ENCODE data around the gene ABCC4. TPM values are rescaled to one million over a fixed set of nuclear protein-coding genes. Genes with fewer than 3 reads are reported as not detected.

ABCC4 gene
- total RNA-seq, 1 donor from 2014 or later: 4.9 TPM

DNA sequence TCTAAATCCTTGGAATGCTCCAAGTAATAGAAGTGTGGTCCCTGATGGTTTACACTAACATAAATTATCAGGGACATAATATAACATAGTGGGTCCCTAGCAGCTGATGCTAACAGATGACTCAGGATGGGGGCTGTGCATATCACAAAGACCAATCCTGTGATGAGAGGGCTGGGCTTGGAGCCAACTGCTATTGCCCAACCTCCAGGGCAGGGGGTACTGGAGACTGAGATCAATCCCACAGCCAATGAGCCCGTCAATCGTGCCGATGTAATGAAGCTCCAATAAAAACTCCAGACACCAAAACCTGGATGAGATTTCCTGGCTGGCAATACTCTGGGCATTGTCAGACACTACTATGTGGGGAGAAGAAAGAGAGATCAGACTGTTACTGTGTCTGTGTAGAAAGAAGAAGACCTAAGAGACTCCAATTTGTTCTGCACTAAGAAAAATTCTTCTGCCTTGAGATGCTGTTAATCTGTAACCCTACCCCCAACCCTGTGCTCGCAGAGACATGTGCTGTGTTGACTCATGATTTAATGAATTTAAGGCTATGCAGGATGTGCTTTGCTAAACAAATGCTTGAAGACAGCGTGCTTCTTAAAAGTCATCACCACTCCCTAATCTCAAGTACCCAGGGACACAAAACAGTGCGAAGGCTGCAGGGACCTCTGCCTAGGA, 33.4 kb downstream of the ABCC4 start:
- intact Hi-C loops (cut with micrococcal nuclease): no loop called here
- Histone ChIP-seq H3K4me1 (peaks cover 21% of the 10 kb centered on the region), H3K36me3 (peaks cover 4% of the 10 kb centered on the region), H3K4me3 (no peak overlapping the region), H3K27me3 (ENCODE audit: low read depth) (no peaks in the 10 kb centered on the region), H3K27ac (replicated peaks) (no peak overlapping the region), H3K9me3 (replicated peaks) (no peaks in the 10 kb centered on the region)
- TF ChIP-seq CTCF (IDR thresholded peaks at IDR 0.05; ENCODE audit: borderline replicate concordance): no peak
- DNase-seq: no peak

- no peaks in the 10 kb centered on the region for H3K27me3 ChIP-seq (ENCODE audit: low read depth)
- H3K9me3 ChIP-seq (replicated peaks): no peaks in the 10 kb centered on the region
- no peak for TF ChIP-seq CTCF (IDR thresholded peaks at IDR 0.05; ENCODE audit: borderline replicate concordance)
- no peaks in the 10 kb centered on the region for H3K4me1 ChIP-seq
- no peak for DNase-seq
- H3K36me3 ChIP-seq: peaks cover 4% of the 10 kb centered on the region
- no peak overlapping the region for H3K4me3 ChIP-seq
- intact Hi-C loops (cut with micrococcal nuclease): no loop called here
- H3K27ac ChIP-seq (replicated peaks): no peak overlapping the region
Observed at GRCh38 chr13:95264225-95264624, 37.0 kb downstream of the ABCC4 start.

- Histone ChIP-seq H3K4me1 (no peaks in the 10 kb centered on the region), H3K36me3 (peaks cover 4% of the 10 kb centered on the region), H3K9me3 (replicated peaks) (no peaks in the 10 kb centered on the region), H3K27ac (replicated peaks) (no peak overlapping the region), H3K4me3 (no peak overlapping the region), H3K27me3 (ENCODE audit: low read depth) (no peaks in the 10 kb centered on the region)
- no peak for DNase-seq
- no peak for TF ChIP-seq CTCF (IDR thresholded peaks at IDR 0.05; ENCODE audit: borderline replicate concordance)
- intact Hi-C loops (cut with micrococcal nuclease): no loop called here
Observed at GRCh38 chr13:95262837-95263384, 38.3 kb downstream of the ABCC4 start.

DNA sequence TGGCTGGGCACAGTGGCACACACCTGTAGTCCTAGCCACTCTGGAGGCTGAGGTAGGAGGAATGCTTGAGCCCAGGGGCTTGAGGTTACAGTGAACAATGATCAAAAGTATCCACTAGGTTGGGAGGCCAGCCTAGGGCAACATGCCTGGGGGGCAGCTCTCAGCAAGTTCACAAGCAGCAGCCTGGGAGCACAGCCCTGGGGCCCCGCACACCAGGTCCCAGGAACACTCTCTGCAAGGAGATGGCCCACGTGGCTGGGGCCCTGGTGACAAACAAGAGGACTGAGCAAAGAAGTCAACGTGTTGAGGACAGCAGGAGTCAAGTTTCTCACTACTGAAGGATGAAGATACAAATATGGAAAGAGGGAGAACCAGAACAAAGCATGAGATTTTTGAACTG, 39.3 kb downstream of the ABCC4 start:
- Histone ChIP-seq H3K4me3 (no peak overlapping the region), H3K27ac (replicated peaks) (no peak overlapping the region), H3K4me1 (no peaks in the 10 kb centered on the region), H3K27me3 (ENCODE audit: low read depth) (no peaks in the 10 kb centered on the region), H3K9me3 (replicated peaks) (no peaks in the 10 kb centered on the region), H3K36me3 (peaks cover 4% of the 10 kb centered on the region)
- no peak for DNase-seq
- no peak for TF ChIP-seq CTCF (IDR thresholded peaks at IDR 0.05; ENCODE audit: borderline replicate concordance)
- intact Hi-C loops (cut with micrococcal nuclease): no loop called here

DNA sequence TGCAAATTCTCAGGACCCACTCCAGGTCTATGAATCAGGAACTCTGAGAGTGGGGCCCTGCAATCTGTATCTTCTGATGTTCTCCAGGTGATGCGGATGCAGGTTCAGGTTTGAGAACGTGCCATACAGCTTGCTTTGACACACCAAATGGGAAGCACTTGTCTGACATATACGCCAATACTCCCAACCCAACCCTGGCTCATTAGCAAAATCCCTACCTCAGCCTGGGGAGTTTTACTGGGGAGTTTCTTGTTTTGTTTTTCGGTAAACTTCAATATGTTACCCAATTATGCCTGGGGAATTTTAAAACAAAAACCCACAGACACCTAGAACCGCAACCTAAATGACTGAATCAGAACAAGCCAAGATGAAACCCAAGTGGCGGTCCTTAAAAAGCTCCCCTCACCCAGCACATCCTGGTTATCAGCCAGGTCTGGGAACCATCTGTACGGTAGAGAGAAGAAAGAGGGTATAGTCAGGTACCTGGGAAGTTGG, 41.2 kb downstream of the ABCC4 start:
- Histone ChIP-seq H3K9me3 (replicated peaks) (no peaks in the 10 kb centered on the region), H3K4me3 (no peak overlapping the region), H3K4me1 (no peaks in the 10 kb centered on the region), H3K27ac (replicated peaks) (no peak overlapping the region), H3K36me3 (no peaks in the 10 kb centered on the region), H3K27me3 (ENCODE audit: low read depth) (no peaks in the 10 kb centered on the region)
- intact Hi-C loops (cut with micrococcal nuclease): no loop called here
- DNase-seq: no peak
- TF ChIP-seq CTCF (IDR thresholded peaks at IDR 0.05; ENCODE audit: borderline replicate concordance): no peak
